C4-2B (cell line): ENCODE data around the gene ADCY2.

Experiments used
- CTCF ChIP-seq: fragments of 450-650 bp; conservative IDR thresholded peaks from 2 replicates; pipeline ENCODE4 v1.5.1; 2017; ENCODE audit warnings: mild to moderate bottlenecking
- ZFX ChIP-seq: fragments of 450-650 bp; IDR thresholded peaks from 2 replicates; pipeline ENCODE4 v1.6.1; 2017

- TF ChIP-seq CTCF (no peak), ZFX (no peak)
Observed at GRCh38 chr5:7606840-7607465, 211.0 kb downstream of the ADCY2 start.
